ENCODE data around the gene AQP10. TPM values are rescaled to one million over a fixed set of nuclear protein-coding genes. Genes with fewer than 3 reads are reported as not detected.
"Not testable (repeated sequence)": the region's sequence is repeated elsewhere in the genome, so short reads cannot be mapped to it uniquely, and the experiment has no call there.

The AQP10 gene
- total RNA-seq, 4 donors from 2014 or later = not detected

- TF ChIP-seq POLR2A (IDR thresholded peaks at IDR 0.05) (no peak), CTCF (IDR thresholded peaks at IDR 0.05) (no peak)
- intact Hi-C loops (cut with DNase I; ENCODE audit: low total_unique reads) = no loop called here
- DNase-seq (ENCODE audit: low spot score in 2 of 2) = no peak
- 90 to 91% methylated on average over 5 of the region's 5 CpGs for WGBS, 2 donors
- H3K4me3 ChIP-seq (ENCODE audit: low read depth, poor library complexity, severe bottlenecking) = no peak overlapping the region
Observed at GRCh38 chr1:154353966-154354365, 33.1 kb downstream of the AQP10 start.

- TF ChIP-seq POLR2A (IDR thresholded peaks at IDR 0.05) (no peak), CTCF (IDR thresholded peaks at IDR 0.05) (no peak)
- 91 to 93% methylated on average over 8 of the region's 8 CpGs for WGBS, 2 donors
- H3K4me3 ChIP-seq (ENCODE audit: low read depth, poor library complexity, severe bottlenecking) = no peak overlapping the region
- intact Hi-C loops (cut with DNase I; ENCODE audit: low total_unique reads) = no loop called here
- peak in 1 of 2 donors; percentile 57 for DNase-seq (ENCODE audit: low spot score in 2 of 2)
Observed at GRCh38 chr1:154358519-154358918, 37.6 kb downstream of the AQP10 start.

GRCh38 chr1:154360288-154360687 is 39.4 kb downstream of the AQP10 start:
- TF ChIP-seq POLR2A (IDR thresholded peaks at IDR 0.05) (no peak), CTCF (IDR thresholded peaks at IDR 0.05) (no peak)
- DNase-seq (ENCODE audit: low spot score in 2 of 2) = no peak
- no peak overlapping the region for H3K4me3 ChIP-seq (ENCODE audit: low read depth, poor library complexity, severe bottlenecking)
- intact Hi-C loops (cut with DNase I; ENCODE audit: low total_unique reads) = no loop called here

GRCh38 chr1:154360881-154361280 is 40.0 kb downstream of the AQP10 start:
- WGBS, 2 donors = 87 to 96% methylated on average over 5 of the region's 5 CpGs
- H3K4me3 ChIP-seq (ENCODE audit: low read depth, poor library complexity, severe bottlenecking); intact Hi-C loops (cut with DNase I; ENCODE audit: low total_unique reads); DNase-seq (ENCODE audit: low spot score in 2 of 2): not testable (repeated sequence)

- no peak for DNase-seq (ENCODE audit: low spot score in 2 of 2)
- no peak for TF ChIP-seq CTCF (IDR thresholded peaks at IDR 0.05)
- WGBS, 2 donors = 70 to 71% methylated on average over 3 of the region's 3 CpGs
- H3K4me3 ChIP-seq (ENCODE audit: low read depth, poor library complexity, severe bottlenecking) = no peak overlapping the region
- intact Hi-C loops (cut with DNase I; ENCODE audit: low total_unique reads) = no loop called here
Observed at GRCh38 chr1:154361357-154361756, 40.5 kb downstream of the AQP10 start.

GRCh38 chr1:154371436-154371835 is 50.5 kb downstream of the AQP10 start:
- DNase-seq (ENCODE audit: low spot score in 2 of 2) = no peak
- WGBS, 2 donors = 83 to 88% methylated on average over 6 of the region's 6 CpGs
- no peak for TF ChIP-seq CTCF (IDR thresholded peaks at IDR 0.05)
- TF ChIP-seq POLR2A (IDR thresholded peaks at IDR 0.05) = no peak
- intact Hi-C loops (cut with DNase I; ENCODE audit: low total_unique reads) = no loop called here
- no peak overlapping the region for H3K4me3 ChIP-seq (ENCODE audit: low read depth, poor library complexity, severe bottlenecking)

GRCh38 chr1:154373777-154374357 is 53.0 kb downstream of the AQP10 start:
- DNase-seq (ENCODE audit: low spot score in 2 of 2); intact Hi-C loops (cut with DNase I; ENCODE audit: low total_unique reads); H3K4me3 ChIP-seq (ENCODE audit: low read depth, poor library complexity, severe bottlenecking): not testable (repeated sequence)
- whole genome bisulfite sequencing, 2 donors = 84 to 86% methylated on average over 7 of the region's 7 CpGs

Measured in lower leg skin (tissue), 4 donors.